GM23338 (cell line): ENCODE measurements around the gene TMSB15C. TPM values are rescaled to one million over a fixed set of nuclear protein-coding genes. Genes with fewer than 3 reads are reported as not detected.

Source experiments
- ATAC-seq: fragments of 200-7000 bp; cut with Tn5 transposase; 3 replicates; pipeline ENCODE4 v1.9.1; 2020
- DNase-seq: peaks from one replicate; pipeline ENCODE4 v3.0.0-alpha.2; 2015; ENCODE audit warnings: low spot score
- H2AFZ ChIP-seq: fragments of 200-600 bp; sonication (generic); 2 replicates; pipeline ENCODE4 v1.8.0; 2016; ENCODE audit warnings: antibody characterized with exemption, mild to moderate bottlenecking, moderate library complexity
- H3F3A ChIP-seq: fragments of 200-600 bp; sonication (generic); replicated peaks from 2 replicates; pipeline ENCODE4 v1.8.0; 2017; ENCODE audit warnings: antibody characterized with exemption, mixed run types, low read depth
- H3K27ac ChIP-seq: fragments of 200-600 bp; sonication (generic); 2 replicates; pipeline ENCODE4 v1.6.1; 2016; ENCODE audit warnings: low read depth
- H3K27me3 ChIP-seq: fragments of 200-600 bp; sonication (generic); 2 replicates; pipeline ENCODE4 v1.8.0; 2016; ENCODE audit warnings: mild to moderate bottlenecking, mixed run types, moderate library complexity; ENCODE audit not compliant: insufficient read depth
- H3K36me3 ChIP-seq: fragments of 200-600 bp; sonication (generic); 2 replicates; pipeline ENCODE4 v1.8.0; 2016; ENCODE audit warnings: mild to moderate bottlenecking; ENCODE audit not compliant: insufficient read depth
- H3K4me1 ChIP-seq: fragments of 200-600 bp; sonication (generic); 2 replicates; pipeline ENCODE4 v1.8.0; 2016; ENCODE audit warnings: mild to moderate bottlenecking, moderate library complexity; ENCODE audit not compliant: insufficient read depth
- H3K4me2 ChIP-seq: fragments of 200-600 bp; sonication (generic); 2 replicates; pipeline ENCODE4 v1.7.1; 2017; ENCODE audit warnings: mixed run types
- H3K4me3 ChIP-seq: fragments of 200-600 bp; sonication (generic); 2 replicates; pipeline ENCODE4 v1.6.1; 2016; ENCODE audit warnings: mixed run types
- H3K79me2 ChIP-seq: fragments of 200-600 bp; sonication (generic); replicated peaks from 2 replicates; pipeline ENCODE4 v1.8.0; 2017; ENCODE audit warnings: mild to moderate bottlenecking; ENCODE audit not compliant: insufficient read depth
- H3K9me2 ChIP-seq: fragments of 200-600 bp; sonication (generic); 2 replicates; pipeline ENCODE4 v1.8.0; 2017; ENCODE audit not compliant: insufficient read depth
- H4K20me1 ChIP-seq: fragments of 200-600 bp; sonication (generic); replicated peaks from 2 replicates; pipeline ENCODE4 v1.8.0; 2017; ENCODE audit warnings: mild to moderate bottlenecking; ENCODE audit not compliant: insufficient read depth
- H3K27ac Mint-ChIP-seq: 2 replicates; pipeline ENCODE4 v1.8.0; 2020; ENCODE audit warnings: inconsistent platforms, mild to moderate bottlenecking, moderate library complexity, mixed read lengths
- H3K27me3 Mint-ChIP-seq: 3 replicates; pipeline ENCODE4 v1.8.0; 2022; ENCODE audit warnings: low read depth, mild to moderate bottlenecking, moderate library complexity, mixed read lengths, inconsistent platforms; ENCODE audit not compliant: insufficient read depth, poor library complexity
- H3K36me3 Mint-ChIP-seq: 3 replicates; pipeline ENCODE4 v1.8.0; 2021; ENCODE audit warnings: low read depth, mild to moderate bottlenecking, inconsistent platforms, moderate library complexity, mixed read lengths
- H3K4me1 Mint-ChIP-seq: 3 replicates; pipeline ENCODE4 v1.8.0; 2020; ENCODE audit warnings: mild to moderate bottlenecking, inconsistent platforms, mixed read lengths
- H3K4me3 Mint-ChIP-seq: 3 replicates; pipeline ENCODE4 v1.8.0; 2021; ENCODE audit warnings: moderate library complexity, mild to moderate bottlenecking, inconsistent platforms, mixed read lengths
- H3K9me3 Mint-ChIP-seq: 3 replicates; pipeline ENCODE4 v1.8.0; 2020; ENCODE audit warnings: moderate library complexity, mild to moderate bottlenecking, inconsistent platforms, mixed read lengths
- CREB1 ChIP-seq: fragments of 250-450 bp; sonication (Bioruptor Pico); IDR thresholded peaks from 2 replicates; pipeline ENCODE4 v1.5.0; 2020; ENCODE audit warnings: low read depth, mild to moderate bottlenecking, moderate library complexity
- EZH2 ChIP-seq: fragments of 200-600 bp; sonication (generic); IDR thresholded peaks from one replicate; pipeline ENCODE4 v1.8.0; 2017; ENCODE audit warnings: antibody characterized with exemption, mild to moderate bottlenecking, low read depth; ENCODE audit not compliant: unreplicated experiment
- EZH2phosphoT487 ChIP-seq: fragments of 200-600 bp; sonication (generic); IDR thresholded peaks from one replicate; pipeline ENCODE4 v1.8.1; 2018; ENCODE audit warnings: antibody characterized with exemption; ENCODE audit not compliant: unreplicated experiment
- JUNB ChIP-seq: IDR thresholded peaks from one replicate; pipeline ENCODE4 v1.6.1; 2016; ENCODE audit warnings: antibody characterized with exemption; ENCODE audit not compliant: unreplicated experiment
- NANOG ChIP-seq: IDR thresholded peaks from 2 replicates; pipeline ENCODE4 v1.6.1; 2016; ENCODE audit warnings: antibody characterized with exemption, borderline replicate concordance
- POLR2AphosphoS5 ChIP-seq: IDR thresholded peaks from 2 replicates; pipeline ENCODE4 v1.6.1; 2016; ENCODE audit warnings: antibody characterized with exemption, low read depth
- ZNF331 ChIP-seq: fragments of 250-450 bp; sonication (Bioruptor Pico); IDR thresholded peaks from 2 replicates; pipeline ENCODE4 v1.5.0; 2020; ENCODE audit warnings: low read depth, mild to moderate bottlenecking, moderate library complexity
- polyA plus RNA-seq: library from polyadenylated mRNA; unstranded; fragments of >200 nt; fragmentation: Nextera tagmentation; extraction: Ambion mirVana; gene quantifications from 2 replicates; pipeline ENCODE4 v1.2.1, GENCODE V29; 2016
- total RNA-seq: library from RNA; depleted of rRNA; stranded (reverse); fragments of >200 nt; shearing (Covaris generic); gene quantifications from 2 replicates; pipeline ENCODE4 v1.2.3, GENCODE V29; 2014
- TF ChIP-seq, protein P1 (sequence below), 2 experiments: fragments of 200-600 bp in 1 of 2; sonication (generic) in 1 of 2; conservative IDR thresholded peaks; 2 replicates each; pipeline versions ENCODE4 v1.5.1 to v1.6.1; 2016 to 2017; ENCODE audit warnings: antibody characterized with exemption in 2 of 2, low read depth in 2 of 2, mild to moderate bottlenecking in 2 of 2, moderate library complexity in 1 of 2
- TF ChIP-seq, protein P2 (sequence below): IDR thresholded peaks from one replicate; pipeline ENCODE4 v1.6.1; 2018; ENCODE audit warnings: antibody characterized with exemption; ENCODE audit not compliant: unreplicated experiment
- TF ChIP-seq, protein P3 (sequence below): fragments of 250-450 bp; sonication (Bioruptor Pico); IDR thresholded peaks from 2 replicates; pipeline ENCODE4 v1.5.0; 2020; ENCODE audit warnings: mild to moderate bottlenecking, moderate library complexity
- TF ChIP-seq, protein P4 (sequence below): IDR thresholded peaks from 2 replicates; pipeline ENCODE4 v1.6.1; 2016; ENCODE audit warnings: antibody characterized with exemption

The TMSB15C gene
- total and polyA plus RNA-seq, 2 experiments from 2014 or later, result 1.1 to 3.9 TPM

DNA sequence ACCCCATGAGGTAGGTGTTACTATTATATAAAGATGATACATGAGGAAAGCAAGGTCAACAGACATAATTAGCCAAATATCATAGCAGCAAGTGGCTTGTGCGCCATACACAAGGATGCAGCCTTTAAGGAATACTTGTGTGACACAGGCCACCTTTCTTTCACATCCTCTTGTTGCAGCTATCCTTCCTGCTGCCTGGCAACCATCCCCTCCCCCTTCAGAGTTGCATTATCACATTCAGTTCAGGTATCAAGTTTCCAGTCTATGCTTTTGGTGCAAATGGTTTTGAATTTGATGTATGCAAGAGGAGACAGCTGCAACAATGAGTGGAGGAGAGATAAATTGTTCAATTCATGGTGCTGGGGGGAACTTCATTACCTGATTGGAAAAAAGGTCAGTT is 42.7 kb upstream of the TMSB15C start (continued):
- TF ChIP-seq, protein P1, sequence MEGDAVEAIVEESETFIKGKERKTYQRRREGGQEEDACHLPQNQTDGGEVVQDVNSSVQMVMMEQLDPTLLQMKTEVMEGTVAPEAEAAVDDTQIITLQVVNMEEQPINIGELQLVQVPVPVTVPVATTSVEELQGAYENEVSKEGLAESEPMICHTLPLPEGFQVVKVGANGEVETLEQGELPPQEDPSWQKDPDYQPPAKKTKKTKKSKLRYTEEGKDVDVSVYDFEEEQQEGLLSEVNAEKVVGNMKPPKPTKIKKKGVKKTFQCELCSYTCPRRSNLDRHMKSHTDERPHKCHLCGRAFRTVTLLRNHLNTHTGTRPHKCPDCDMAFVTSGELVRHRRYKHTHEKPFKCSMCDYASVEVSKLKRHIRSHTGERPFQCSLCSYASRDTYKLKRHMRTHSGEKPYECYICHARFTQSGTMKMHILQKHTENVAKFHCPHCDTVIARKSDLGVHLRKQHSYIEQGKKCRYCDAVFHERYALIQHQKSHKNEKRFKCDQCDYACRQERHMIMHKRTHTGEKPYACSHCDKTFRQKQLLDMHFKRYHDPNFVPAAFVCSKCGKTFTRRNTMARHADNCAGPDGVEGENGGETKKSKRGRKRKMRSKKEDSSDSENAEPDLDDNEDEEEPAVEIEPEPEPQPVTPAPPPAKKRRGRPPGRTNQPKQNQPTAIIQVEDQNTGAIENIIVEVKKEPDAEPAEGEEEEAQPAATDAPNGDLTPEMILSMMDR (conservative IDR thresholded peaks at IDR 0.05; ENCODE audit: low read depth in 2 of 2), result no peak
- no peak for TF ChIP-seq NANOG
- TF ChIP-seq EZH2, result no peak

DNA sequence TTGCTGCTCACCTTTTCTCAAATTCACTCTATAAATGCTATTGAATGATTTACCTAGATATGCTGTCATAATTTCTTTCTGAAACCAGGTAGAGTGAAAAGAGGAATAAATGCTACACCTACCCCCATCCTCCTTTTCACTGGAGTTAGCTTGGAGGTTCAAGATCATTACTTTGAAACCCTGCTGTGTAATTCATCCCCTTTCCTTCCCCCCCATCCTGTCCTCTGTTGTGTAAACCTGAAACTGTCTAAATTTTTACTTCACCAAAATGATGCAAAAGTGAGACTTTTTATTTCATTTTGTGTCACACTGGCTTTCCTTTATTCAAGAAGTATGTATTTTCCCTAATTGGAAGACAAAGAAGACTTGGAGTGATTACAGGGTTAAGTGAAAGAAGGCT is 41.7 kb upstream of the TMSB15C start:
- H3K4me1 ChIP-seq, result peaks cover 6% of the 10 kb centered on the region
- no peak overlapping the region for H3K27ac ChIP-seq
- H3K4me3 ChIP-seq, result no peak overlapping the region
- Mint-ChIP-seq H3K36me3 (no peaks in the 10 kb centered on the region), H3K4me3 (no peak overlapping the region), H3K27me3 (peaks cover 8% of the 10 kb centered on the region), H3K27ac (no peak overlapping the region), H3K4me1 (peaks cover 27% of the 10 kb centered on the region; the same call in 2 of the 3 replicates), H3K9me3 (no peaks in the 10 kb centered on the region)
- H3K27me3 ChIP-seq, result no peaks in the 10 kb centered on the region
- DNase-seq (no peak), ATAC-seq (no peak)
- no peaks in the 10 kb centered on the region for H3K9me2 ChIP-seq
- no peaks in the 10 kb centered on the region for H3F3A ChIP-seq
- H3K79me2 ChIP-seq, result no peaks in the 10 kb centered on the region
- H3K4me2 ChIP-seq, result no peak overlapping the region
- H2AFZ ChIP-seq, result no peak overlapping the region
- H3K36me3 ChIP-seq, result no peaks in the 10 kb centered on the region
- no peaks in the 10 kb centered on the region for H4K20me1 ChIP-seq
- TF ChIP-seq POLR2AphosphoS5 (no peak), ZNF331 (CRISPR knock-in tag) (no peak), CREB1 (CRISPR knock-in tag) (no peak), EZH2phosphoT487 (no peak), NANOG (no peak), JUNB (no peak)
- TF ChIP-seq, protein P2, sequence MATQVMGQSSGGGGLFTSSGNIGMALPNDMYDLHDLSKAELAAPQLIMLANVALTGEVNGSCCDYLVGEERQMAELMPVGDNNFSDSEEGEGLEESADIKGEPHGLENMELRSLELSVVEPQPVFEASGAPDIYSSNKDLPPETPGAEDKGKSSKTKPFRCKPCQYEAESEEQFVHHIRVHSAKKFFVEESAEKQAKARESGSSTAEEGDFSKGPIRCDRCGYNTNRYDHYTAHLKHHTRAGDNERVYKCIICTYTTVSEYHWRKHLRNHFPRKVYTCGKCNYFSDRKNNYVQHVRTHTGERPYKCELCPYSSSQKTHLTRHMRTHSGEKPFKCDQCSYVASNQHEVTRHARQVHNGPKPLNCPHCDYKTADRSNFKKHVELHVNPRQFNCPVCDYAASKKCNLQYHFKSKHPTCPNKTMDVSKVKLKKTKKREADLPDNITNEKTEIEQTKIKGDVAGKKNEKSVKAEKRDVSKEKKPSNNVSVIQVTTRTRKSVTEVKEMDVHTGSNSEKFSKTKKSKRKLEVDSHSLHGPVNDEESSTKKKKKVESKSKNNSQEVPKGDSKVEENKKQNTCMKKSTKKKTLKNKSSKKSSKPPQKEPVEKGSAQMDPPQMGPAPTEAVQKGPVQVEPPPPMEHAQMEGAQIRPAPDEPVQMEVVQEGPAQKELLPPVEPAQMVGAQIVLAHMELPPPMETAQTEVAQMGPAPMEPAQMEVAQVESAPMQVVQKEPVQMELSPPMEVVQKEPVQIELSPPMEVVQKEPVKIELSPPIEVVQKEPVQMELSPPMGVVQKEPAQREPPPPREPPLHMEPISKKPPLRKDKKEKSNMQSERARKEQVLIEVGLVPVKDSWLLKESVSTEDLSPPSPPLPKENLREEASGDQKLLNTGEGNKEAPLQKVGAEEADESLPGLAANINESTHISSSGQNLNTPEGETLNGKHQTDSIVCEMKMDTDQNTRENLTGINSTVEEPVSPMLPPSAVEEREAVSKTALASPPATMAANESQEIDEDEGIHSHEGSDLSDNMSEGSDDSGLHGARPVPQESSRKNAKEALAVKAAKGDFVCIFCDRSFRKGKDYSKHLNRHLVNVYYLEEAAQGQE, result no peak
- TF ChIP-seq, protein P3, sequence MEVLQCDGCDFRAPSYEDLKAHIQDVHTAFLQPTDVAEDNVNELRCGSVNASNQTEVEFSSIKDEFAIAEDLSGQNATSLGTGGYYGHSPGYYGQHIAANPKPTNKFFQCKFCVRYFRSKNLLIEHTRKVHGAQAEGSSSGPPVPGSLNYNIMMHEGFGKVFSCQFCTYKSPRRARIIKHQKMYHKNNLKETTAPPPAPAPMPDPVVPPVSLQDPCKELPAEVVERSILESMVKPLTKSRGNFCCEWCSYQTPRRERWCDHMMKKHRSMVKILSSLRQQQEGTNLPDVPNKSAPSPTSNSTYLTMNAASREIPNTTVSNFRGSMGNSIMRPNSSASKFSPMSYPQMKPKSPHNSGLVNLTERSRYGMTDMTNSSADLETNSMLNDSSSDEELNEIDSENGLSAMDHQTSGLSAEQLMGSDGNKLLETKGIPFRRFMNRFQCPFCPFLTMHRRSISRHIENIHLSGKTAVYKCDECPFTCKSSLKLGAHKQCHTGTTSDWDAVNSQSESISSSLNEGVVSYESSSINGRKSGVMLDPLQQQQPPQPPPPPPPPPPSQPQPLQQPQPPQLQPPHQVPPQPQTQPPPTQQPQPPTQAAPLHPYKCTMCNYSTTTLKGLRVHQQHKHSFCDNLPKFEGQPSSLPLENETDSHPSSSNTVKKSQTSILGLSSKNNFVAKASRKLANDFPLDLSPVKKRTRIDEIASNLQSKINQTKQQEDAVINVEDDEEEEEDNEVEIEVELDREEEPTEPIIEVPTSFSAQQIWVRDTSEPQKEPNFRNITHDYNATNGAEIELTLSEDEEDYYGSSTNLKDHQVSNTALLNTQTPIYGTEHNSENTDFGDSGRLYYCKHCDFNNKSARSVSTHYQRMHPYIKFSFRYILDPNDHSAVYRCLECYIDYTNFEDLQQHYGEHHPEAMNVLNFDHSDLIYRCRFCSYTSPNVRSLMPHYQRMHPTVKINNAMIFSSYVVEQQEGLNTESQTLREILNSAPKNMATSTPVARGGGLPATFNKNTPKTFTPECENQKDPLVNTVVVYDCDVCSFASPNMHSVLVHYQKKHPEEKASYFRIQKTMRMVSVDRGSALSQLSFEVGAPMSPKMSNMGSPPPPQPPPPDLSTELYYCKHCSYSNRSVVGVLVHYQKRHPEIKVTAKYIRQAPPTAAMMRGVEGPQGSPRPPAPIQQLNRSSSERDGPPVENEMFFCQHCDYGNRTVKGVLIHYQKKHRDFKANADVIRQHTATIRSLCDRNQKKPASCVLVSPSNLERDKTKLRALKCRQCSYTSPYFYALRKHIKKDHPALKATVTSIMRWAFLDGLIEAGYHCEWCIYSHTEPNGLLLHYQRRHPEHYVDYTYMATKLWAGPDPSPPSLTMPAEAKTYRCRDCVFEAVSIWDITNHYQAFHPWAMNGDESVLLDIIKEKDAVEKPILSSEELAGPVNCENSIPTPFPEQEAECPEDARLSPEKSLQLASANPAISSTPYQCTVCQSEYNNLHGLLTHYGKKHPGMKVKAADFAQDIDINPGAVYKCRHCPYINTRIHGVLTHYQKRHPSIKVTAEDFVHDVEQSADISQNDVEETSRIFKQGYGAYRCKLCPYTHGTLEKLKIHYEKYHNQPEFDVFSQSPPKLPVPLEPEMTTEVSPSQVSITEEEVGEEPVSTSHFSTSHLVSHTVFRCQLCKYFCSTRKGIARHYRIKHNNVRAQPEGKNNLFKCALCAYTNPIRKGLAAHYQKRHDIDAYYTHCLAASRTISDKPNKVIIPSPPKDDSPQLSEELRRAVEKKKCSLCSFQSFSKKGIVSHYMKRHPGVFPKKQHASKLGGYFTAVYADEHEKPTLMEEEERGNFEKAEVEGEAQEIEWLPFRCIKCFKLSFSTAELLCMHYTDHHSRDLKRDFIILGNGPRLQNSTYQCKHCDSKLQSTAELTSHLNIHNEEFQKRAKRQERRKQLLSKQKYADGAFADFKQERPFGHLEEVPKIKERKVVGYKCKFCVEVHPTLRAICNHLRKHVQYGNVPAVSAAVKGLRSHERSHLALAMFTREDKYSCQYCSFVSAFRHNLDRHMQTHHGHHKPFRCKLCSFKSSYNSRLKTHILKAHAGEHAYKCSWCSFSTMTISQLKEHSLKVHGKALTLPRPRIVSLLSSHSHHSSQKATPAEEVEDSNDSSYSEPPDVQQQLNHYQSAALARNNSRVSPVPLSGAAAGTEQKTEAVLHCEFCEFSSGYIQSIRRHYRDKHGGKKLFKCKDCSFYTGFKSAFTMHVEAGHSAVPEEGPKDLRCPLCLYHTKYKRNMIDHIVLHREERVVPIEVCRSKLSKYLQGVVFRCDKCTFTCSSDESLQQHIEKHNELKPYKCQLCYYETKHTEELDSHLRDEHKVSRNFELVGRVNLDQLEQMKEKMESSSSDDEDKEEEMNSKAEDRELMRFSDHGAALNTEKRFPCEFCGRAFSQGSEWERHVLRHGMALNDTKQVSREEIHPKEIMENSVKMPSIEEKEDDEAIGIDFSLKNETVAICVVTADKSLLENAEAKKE (CRISPR knock-in tag), result no peak
- TF ChIP-seq, protein P4, sequence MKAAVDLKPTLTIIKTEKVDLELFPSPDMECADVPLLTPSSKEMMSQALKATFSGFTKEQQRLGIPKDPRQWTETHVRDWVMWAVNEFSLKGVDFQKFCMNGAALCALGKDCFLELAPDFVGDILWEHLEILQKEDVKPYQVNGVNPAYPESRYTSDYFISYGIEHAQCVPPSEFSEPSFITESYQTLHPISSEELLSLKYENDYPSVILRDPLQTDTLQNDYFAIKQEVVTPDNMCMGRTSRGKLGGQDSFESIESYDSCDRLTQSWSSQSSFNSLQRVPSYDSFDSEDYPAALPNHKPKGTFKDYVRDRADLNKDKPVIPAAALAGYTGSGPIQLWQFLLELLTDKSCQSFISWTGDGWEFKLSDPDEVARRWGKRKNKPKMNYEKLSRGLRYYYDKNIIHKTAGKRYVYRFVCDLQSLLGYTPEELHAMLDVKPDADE, result no peak
